ENCODE results near the gene TIE1. TPM values are rescaled to one million over a fixed set of nuclear protein-coding genes. Genes with fewer than 3 reads are reported as not detected.

Gene TIE1
- total RNA-seq, 4 donors from 2014 or later = 8.8 to 23.3 (median 10.9) TPM

- no peak overlapping the region for H3K4me3 ChIP-seq (ENCODE audit: low read depth, poor library complexity, severe bottlenecking)
- WGBS, 2 donors = 91% methylated on average over 2 of the region's 2 CpGs
- intact Hi-C loops (cut with DNase I; ENCODE audit: low total_unique reads) = no loop called here
- DNase-seq (ENCODE audit: low spot score in 2 of 2) = no peak
- no peak for TF ChIP-seq POLR2A (IDR thresholded peaks at IDR 0.05)
- no peak for TF ChIP-seq CTCF (IDR thresholded peaks at IDR 0.05)
Measured at GRCh38 chr1:43354936-43355335, 54.2 kb downstream of the TIE1 start.

- no peak for DNase-seq (ENCODE audit: low spot score in 2 of 2)
- intact Hi-C loops (cut with DNase I; ENCODE audit: low total_unique reads) = no loop called here
- no peak overlapping the region for H3K4me3 ChIP-seq (ENCODE audit: low read depth, poor library complexity, severe bottlenecking)
- TF ChIP-seq POLR2A (IDR thresholded peaks at IDR 0.05) = no peak
- no peak for TF ChIP-seq CTCF (IDR thresholded peaks at IDR 0.05)
- 94 to 98% methylated on average over 4 of the region's 4 CpGs for WGBS, 2 donors
Measured at GRCh38 chr1:43357251-43357650, 56.5 kb downstream of the TIE1 start.

GRCh38 chr1:43358121-43358745 is 57.5 kb downstream of the TIE1 start:
- TF ChIP-seq CTCF (IDR thresholded peaks at IDR 0.05) = no peak
- no peak for TF ChIP-seq POLR2A (IDR thresholded peaks at IDR 0.05)
- no peak for DNase-seq (ENCODE audit: low spot score in 2 of 2)
- WGBS, 2 donors = 0 to 1% methylated on average over 20 to 30 of the region's 33 CpGs
- peak overlapping the region; percentile 41 for H3K4me3 ChIP-seq (ENCODE audit: low read depth, poor library complexity, severe bottlenecking)
- intact Hi-C loops (cut with DNase I; ENCODE audit: low total_unique reads) = no loop called here

GRCh38 chr1:43358746-43359693 is 58.2 kb downstream of the TIE1 start, which contains the start of gene CDC20:
Gene CDC20 (plus strand): TSS chr1:43358981. CDS start chr1:43359216, 235 bp downstream.
- WGBS, 2 donors = 4% methylated on average over 52 to 56 of the region's 59 CpGs
- peak; percentile 99 to 100 for DNase-seq (ENCODE audit: low spot score in 2 of 2)
- intact Hi-C loops (cut with DNase I; ENCODE audit: low total_unique reads) = no loop called here
- TF ChIP-seq CTCF (IDR thresholded peaks at IDR 0.05) (no peak), POLR2A (IDR thresholded peaks at IDR 0.05) (no peak)
- H3K4me3 ChIP-seq (ENCODE audit: low read depth, poor library complexity, severe bottlenecking) = peak within 1 kb of the TSS; percentile 41

- DNase-seq (ENCODE audit: low spot score in 2 of 2) = no peak
- WGBS, 2 donors = 32 to 42% methylated on average over 11 of the region's 11 CpGs
- no peak overlapping the region for H3K4me3 ChIP-seq (ENCODE audit: low read depth, poor library complexity, severe bottlenecking)
- TF ChIP-seq POLR2A (IDR thresholded peaks at IDR 0.05) (no peak), CTCF (IDR thresholded peaks at IDR 0.05) (no peak)
- intact Hi-C loops (cut with DNase I; ENCODE audit: low total_unique reads) = no loop called here
Measured at GRCh38 chr1:43359696-43360095, 58.9 kb downstream of the TIE1 start.
